ENCODE results near the gene RGS6.

RGS6 gene

GRCh38 chr14:72013721-72014345, 81.6 kb downstream of the RGS6 start:
- no peak for DNase-seq (ENCODE audit: low read depth, low spot score)

- no peak for DNase-seq (ENCODE audit: low read depth, low spot score)
Observed at GRCh38 chr14:72014486-72014885, 82.3 kb downstream of the RGS6 start.

GRCh38 chr14:72017290-72017689, 85.1 kb downstream of the RGS6 start:
- no peak for DNase-seq (ENCODE audit: low read depth, low spot score)

- DNase-seq (ENCODE audit: low read depth, low spot score) = no peak
Observed at GRCh38 chr14:72023128-72024042, 91.2 kb downstream of the RGS6 start.

GRCh38 chr14:72024043-72024407, 91.8 kb downstream of the RGS6 start:
- DNase-seq (ENCODE audit: low read depth, low spot score) = no peak

GRCh38 chr14:72024504-72024903, 92.3 kb downstream of the RGS6 start:
- DNase-seq (ENCODE audit: low read depth, low spot score) = no peak

GRCh38 chr14:72026536-72026935, 94.3 kb downstream of the RGS6 start:
- DNase-seq (ENCODE audit: low read depth, low spot score) = no peak

- no peak for DNase-seq (ENCODE audit: low read depth, low spot score)
Observed at GRCh38 chr14:72027061-72027460, 94.8 kb downstream of the RGS6 start.

- DNase-seq (ENCODE audit: low read depth, low spot score) = no peak
Observed at GRCh38 chr14:72033365-72033764, 101.1 kb downstream of the RGS6 start.

GRCh38 chr14:72040528-72040927, 108.3 kb downstream of the RGS6 start:
- DNase-seq (ENCODE audit: low read depth, low spot score) = no peak

- DNase-seq (ENCODE audit: low read depth, low spot score) = no peak
Observed at GRCh38 chr14:72045271-72045670, 113.0 kb downstream of the RGS6 start.

- no peak for DNase-seq (ENCODE audit: low read depth, low spot score)
Observed at GRCh38 chr14:72045885-72046284, 113.7 kb downstream of the RGS6 start.

GRCh38 chr14:72049462-72049861, 117.2 kb downstream of the RGS6 start:
- no peak for DNase-seq (ENCODE audit: low read depth, low spot score)

- DNase-seq (ENCODE audit: low read depth, low spot score) = no peak
Observed at GRCh38 chr14:72052356-72052755, 120.1 kb downstream of the RGS6 start.

- no peak for DNase-seq (ENCODE audit: low read depth, low spot score)
Observed at GRCh38 chr14:72053651-72054050, 121.4 kb downstream of the RGS6 start.

GRCh38 chr14:72054911-72055310, 122.7 kb downstream of the RGS6 start:
- DNase-seq (ENCODE audit: low read depth, low spot score) = no peak

- DNase-seq (ENCODE audit: low read depth, low spot score) = no peak
Observed at GRCh38 chr14:72057701-72058285, 125.6 kb downstream of the RGS6 start.

GRCh38 chr14:72060460-72060859, 128.2 kb downstream of the RGS6 start:
- no peak for DNase-seq (ENCODE audit: low read depth, low spot score)

- no peak for DNase-seq (ENCODE audit: low read depth, low spot score)
Observed at GRCh38 chr14:72060917-72061316, 128.7 kb downstream of the RGS6 start.

- no peak for DNase-seq (ENCODE audit: low read depth, low spot score)
Observed at GRCh38 chr14:72061718-72062117, 129.5 kb downstream of the RGS6 start.

- no peak for DNase-seq (ENCODE audit: low read depth, low spot score)
Observed at GRCh38 chr14:72063761-72064282, 131.6 kb downstream of the RGS6 start.

GRCh38 chr14:72064501-72064900, 132.3 kb downstream of the RGS6 start:
- DNase-seq (ENCODE audit: low read depth, low spot score) = no peak

- no peak for DNase-seq (ENCODE audit: low read depth, low spot score)
Observed at GRCh38 chr14:72070458-72070857, 138.2 kb downstream of the RGS6 start.
